H1 (cell line): ENCODE data around the gene PRKG2. TPM values are rescaled to one million over a fixed set of nuclear protein-coding genes. Genes with fewer than 3 reads are reported as not detected.

ENCODE experiments used
- CTCF ChIA-PET: fragments of 300-600 bp; sonication (Branson Sonifier 250); formaldehyde crosslinking; loops from one replicate; lab custom pipeline; 2021; ENCODE audit not compliant: partially characterized antibody; lab: Charles Lee
- POLR2A ChIA-PET: fragments of 300-600 bp; sonication (Branson Sonifier 250); formaldehyde crosslinking; loops from one replicate; lab custom pipeline; 2021; ENCODE audit warnings: inconsistent platforms; ENCODE audit not compliant: partially characterized antibody; lab: Charles Lee
- DNase-seq, 2 experiments: peaks; one replicate each; pipeline versions ENCODE4 v3.0.0 to v3.0.0-alpha.2; 2010 to 2022; ENCODE audit warnings: low spot score in 2 of 2, low read depth in 1 of 2, mixed read lengths in 1 of 2
- FAIRE-seq: peaks from 2 replicates; lab custom pipeline; 2011; peaks lifted over from hg19 to GRCh38; lab: Jason Lieb, UNC
- H2AFZ ChIP-seq: 2 replicates; pipeline ENCODE4 v1.8.1; 2012; ENCODE audit warnings: low read length, inconsistent platforms
- H2AK5ac ChIP-seq: 2 replicates; pipeline ENCODE4 v1.6.1; 2013; ENCODE audit warnings: low read depth, low read length
- H2BK120ac ChIP-seq: replicated peaks from 2 replicates; pipeline ENCODE3; 2013; ENCODE audit warnings: low read depth, low read length, inconsistent platforms
- H2BK12ac ChIP-seq: 2 replicates; pipeline ENCODE4 v1.6.1; 2013; ENCODE audit warnings: low read depth, low read length
- H2BK15ac ChIP-seq: 2 replicates; pipeline ENCODE4 v1.6.1; 2013; ENCODE audit warnings: low read length
- H2BK20ac ChIP-seq: 2 replicates; pipeline ENCODE4 v1.6.1; 2013; ENCODE audit warnings: low read length
- H2BK5ac ChIP-seq: 2 replicates; pipeline ENCODE4 v1.6.1; 2013; ENCODE audit warnings: low read depth, low read length
- H3K14ac ChIP-seq: 2 replicates; pipeline ENCODE4 v1.6.1; 2013; ENCODE audit warnings: inconsistent platforms; ENCODE audit not compliant: insufficient read length
- H3K18ac ChIP-seq: 2 replicates; pipeline ENCODE4 v1.6.1; 2013; ENCODE audit warnings: low read length; ENCODE audit errors: extremely low read depth
- H3K23ac ChIP-seq: 2 replicates; pipeline ENCODE4 v1.6.1; 2013; ENCODE audit warnings: inconsistent platforms; ENCODE audit not compliant: insufficient read length
- H3K23me2 ChIP-seq: 2 replicates; pipeline ENCODE4 v1.6.1; 2013; ENCODE audit warnings: low read depth, low read length
- H3K27ac ChIP-seq: 2 replicates; pipeline ENCODE4 v1.6.1; 2011; ENCODE audit warnings: low read depth, low read length, inconsistent platforms
- H3K27me3 ChIP-seq, 4 experiments: replicated peaks in 1 of 4; 1 replicate in 1 of 4; 2 replicates in 3 of 4; pipeline versions ENCODE4 v1.6.1 to v1.8.1; 2011 to 2013; ENCODE audit warnings: low read length in 3 of 4, mild to moderate bottlenecking in 3 of 4, inconsistent platforms in 2 of 4, mixed read lengths in 2 of 4, moderate library complexity in 1 of 4; ENCODE audit not compliant: control insufficient read depth in 3 of 4, insufficient read depth in 3 of 4; ENCODE audit errors: extremely low read depth in 1 of 4
- H3K36me3 ChIP-seq, 4 experiments: 2 replicates each; pipeline versions ENCODE4 v1.6.1 to v1.8.1; 2011 to 2013; ENCODE audit warnings: mild to moderate bottlenecking in 4 of 4, low read length in 3 of 4, moderate library complexity in 2 of 4, control low read depth in 1 of 4, inconsistent platforms in 1 of 4; ENCODE audit not compliant: insufficient read depth in 4 of 4, control insufficient read depth in 2 of 4
- H3K4ac ChIP-seq: replicated peaks from 2 replicates; pipeline ENCODE3; 2013; ENCODE audit warnings: low read length, low read depth, mixed read lengths, inconsistent platforms; ENCODE audit not compliant: insufficient read length
- H3K4me1 ChIP-seq, 4 experiments: replicated peaks in 1 of 4; 1 replicate in 1 of 4; 2 replicates in 3 of 4; pipeline versions ENCODE4 v1.6.1 to v1.8.1; 2011 to 2013; ENCODE audit warnings: low read length in 3 of 4, inconsistent platforms in 2 of 4, mixed read lengths in 1 of 4; ENCODE audit not compliant: insufficient read depth in 4 of 4, control insufficient read depth in 3 of 4
- H3K4me2 ChIP-seq, 2 experiments: 2 replicates each; pipeline versions ENCODE4 v1.6.1 to v1.8.1; 2011 to 2013; ENCODE audit warnings: low read depth in 2 of 2, low read length in 2 of 2, control low read depth in 1 of 2, inconsistent platforms in 1 of 2, mild to moderate bottlenecking in 1 of 2; ENCODE audit not compliant: insufficient read depth in 1 of 2
- H3K4me3 ChIP-seq, 4 experiments: fragments of 200-600, 300-600 bp in 1 of 4; sonication (generic), shearing (Covaris generic), sonication (Bioruptor Twin) in 1 of 4; 2 replicates each; pipeline versions ENCODE4 v1.5.1 to v1.8.1; 2011 to 2016; ENCODE audit warnings: low read length in 4 of 4, low read depth in 3 of 4, control low read depth in 2 of 4, inconsistent platforms in 2 of 4, mild to moderate bottlenecking in 2 of 4, mixed read lengths in 1 of 4, moderate library complexity in 1 of 4; ENCODE audit not compliant: insufficient read depth in 2 of 4; ENCODE audit errors: extremely low read depth in 1 of 4
- H3K56ac ChIP-seq: replicated peaks from 2 replicates; pipeline ENCODE3; 2013; ENCODE audit warnings: low read depth, mild to moderate bottlenecking, mixed read lengths, low read length, inconsistent platforms; ENCODE audit not compliant: insufficient read length
- H3K79me1 ChIP-seq: 2 replicates; pipeline ENCODE4 v1.6.1; 2013; ENCODE audit warnings: low read depth, low read length, control low read depth
- H3K79me2 ChIP-seq, 2 experiments: 2 replicates each; pipeline versions ENCODE4 v1.6.1 to v1.8.1; 2012 to 2013; ENCODE audit warnings: low read length in 2 of 2, mild to moderate bottlenecking in 2 of 2, inconsistent platforms in 1 of 2; ENCODE audit not compliant: insufficient read depth in 2 of 2, control insufficient read depth in 1 of 2
- H3K9ac ChIP-seq, 4 experiments: replicated peaks in 1 of 4; 1 replicate in 1 of 4; 2 replicates in 3 of 4; pipeline versions ENCODE4 v1.6.1 to v1.8.1; 2011 to 2013; ENCODE audit warnings: low read depth in 3 of 4, low read length in 3 of 4, control low read depth in 2 of 4, mild to moderate bottlenecking in 2 of 4, moderate library complexity in 2 of 4, inconsistent platforms in 1 of 4; ENCODE audit errors: extremely low read depth in 1 of 4
- H3K9me3 ChIP-seq, 2 experiments: 2 replicates each; pipeline versions ENCODE4 v1.6.1 to v1.8.1; 2012 to 2013; ENCODE audit warnings: mild to moderate bottlenecking in 2 of 2, moderate library complexity in 2 of 2, control low read depth in 1 of 2, inconsistent platforms in 1 of 2, low read depth in 1 of 2, low read length in 1 of 2, mixed read lengths in 1 of 2; ENCODE audit not compliant: insufficient read depth in 2 of 2
- H4K20me1 ChIP-seq, 2 experiments: replicated peaks in 1 of 2; 2 replicates each; pipeline versions ENCODE3 to v1.8.1; 2011 to 2013; ENCODE audit warnings: inconsistent platforms in 2 of 2, low read length in 2 of 2, mild to moderate bottlenecking in 1 of 2; ENCODE audit not compliant: insufficient read depth in 2 of 2, control insufficient read depth in 1 of 2
- H4K5ac ChIP-seq: 2 replicates; pipeline ENCODE4 v1.6.1; 2013; ENCODE audit warnings: low read length, low read depth, mixed read lengths, inconsistent platforms; ENCODE audit not compliant: insufficient read length
- H4K8ac ChIP-seq: 2 replicates; pipeline ENCODE4 v1.8.0; 2013; ENCODE audit warnings: mild to moderate bottlenecking, moderate library complexity, low read length, inconsistent platforms; ENCODE audit not compliant: insufficient read depth; ENCODE audit errors: extremely low read depth
- H4K91ac ChIP-seq: replicated peaks from 2 replicates; pipeline ENCODE3; 2013; ENCODE audit warnings: low read length, mixed read lengths, inconsistent platforms; ENCODE audit not compliant: insufficient read length
- CHD2 ChIP-seq: IDR thresholded peaks from 2 replicates; pipeline ENCODE4 v1.6.1; 2012; ENCODE audit warnings: low read length, improper control_type of control experiment
- HDAC2 ChIP-seq, 2 experiments: fragments of 300-600 bp in 1 of 2; sonication (generic) in 1 of 2; IDR thresholded peaks; 2 replicates each; pipeline ENCODE4 v1.6.1; 2011 to 2012; ENCODE audit warnings: low read depth in 2 of 2, low read length in 2 of 2, mild to moderate bottlenecking in 2 of 2, moderate library complexity in 2 of 2, borderline replicate concordance in 1 of 2, inconsistent platforms in 1 of 2
- KDM4A ChIP-seq: IDR thresholded peaks from one replicate; pipeline ENCODE4 v1.7.1; 2012; ENCODE audit warnings: low read depth, mild to moderate bottlenecking, moderate library complexity, low read length, inconsistent platforms; ENCODE audit not compliant: severe bottlenecking
- NRF1 ChIP-seq: IDR thresholded peaks from 2 replicates; pipeline ENCODE4 v1.6.1; 2011; ENCODE audit warnings: mild to moderate bottlenecking, low read depth, low read length, improper control_type of control experiment
- SIN3A ChIP-seq, 2 experiments: IDR thresholded peaks in 1 of 2; conservative IDR thresholded peaks in 1 of 2; 2 replicates each; pipeline ENCODE4 v1.6.1; 2011 to 2012; ENCODE audit warnings: low read length in 2 of 2, improper control_type of control experiment in 1 of 2, low read depth in 1 of 2, mild to moderate bottlenecking in 1 of 2
- WGBS, 2 experiments: shearing (Covaris generic) in 1 of 2; methylation state at CpG; one replicate each; pipeline versions ENCODE4 v1.1.6 to v1.1.7; 2013 to 2015; ENCODE audit warnings: low lambda C conversion rate in 2 of 2, mixed read lengths in 2 of 2, inconsistent platforms in 1 of 2, low coverage in 1 of 2, missing lambda C conversion rate in 1 of 2; ENCODE audit not compliant: insufficient replicate concordance in 2 of 2, insufficient coverage in 1 of 2, insufficient read length in 1 of 2; ENCODE audit errors: extremely low coverage in 1 of 2, missing lambda C conversion rate in 1 of 2; 5-methylcytosine and 5-hydroxymethylcytosine counted together
- polyA plus RNA-seq, 7 experiments: library from polyadenylated mRNA; depleted of rRNA in 3 of 7; stranded (reverse) in 5 of 7; unstranded in 2 of 7; fragments of >200 nt in 5 of 7; fragments of 200-250 nt in 2 of 7; gene quantifications; 1 replicate in 5 of 7; 2 replicates in 1 of 7; 4 replicates in 1 of 7; pipeline versions ENCODE4 v1.2.1 to v1.2.3, GENCODE V29; 2011 to 2013; ENCODE audit warnings: missing spikeins in 2 of 7, mixed read lengths in 2 of 7
- total RNA-seq: library from RNA; stranded (reverse); fragmentation: NEBNext Ultra II Directional; extraction: Animal tissue kit (Norgen Biotek cat#: 25700); gene quantifications from 2 replicates; pipeline ENCODE4 v1.2.1, GENCODE V29; 2021

The PRKG2 gene
- total and polyA plus RNA-seq, 2 of the 8 experiments (the other 6 are each of a cell fraction or from before 2014, with no cell fraction given), result 0.45 to 1.2 TPM

GRCh38 chr4:81131563-81131962 lies 83.5 kb downstream of the PRKG2 start:
- Histone ChIP-seq H2BK12ac (no peak overlapping the region), H3K79me2 (no peaks in the 10 kb centered on the region), H3K4me1 (no peaks in the 10 kb centered on the region; a peak in 3 of 7 replicates), H4K8ac (no peak overlapping the region), H2BK15ac (no peak overlapping the region), H2AK5ac (no peak overlapping the region), H2BK20ac (no peak overlapping the region), H4K20me1 (no peaks in the 10 kb centered on the region), H3K14ac (no peak overlapping the region), H2AFZ (no peak overlapping the region), H3K4ac (no peak overlapping the region), H2BK120ac (no peak overlapping the region), H3K9ac (no peak overlapping the region), H3K18ac (no peak overlapping the region), H2BK5ac (no peak overlapping the region), H3K9me3 (no peaks in the 10 kb centered on the region; a peak in 1 of 4 replicates), H3K23ac (no peak overlapping the region), H3K27me3 (no peaks in the 10 kb centered on the region), H3K27ac (no peak overlapping the region), H3K56ac (no peak overlapping the region), H3K79me1 (no peaks in the 10 kb centered on the region), H3K4me3 (no peak overlapping the region), H3K4me2 (no peak overlapping the region), H4K5ac (no peak overlapping the region), H3K36me3 (no peaks in the 10 kb centered on the region), H4K91ac (no peak overlapping the region), H3K23me2 (no peaks in the 10 kb centered on the region)
- POLR2A ChIA-PET, result interaction anchor here (0.9 to 1.0 kb wide), 2 partner anchors 9 to 10 kb away, joined by 3 read pairs; no protein-coding TSS in a partner anchor
- CTCF ChIA-PET, result interaction anchor here (1.5 kb wide), 1 partner anchor 220 kb away, joined by 3 read pairs; no protein-coding TSS in a partner anchor
- 92% methylated on average over 2 of the region's 2 CpGs; no CpG with 5 or more reads in 1 of the 2 experiments for WGBS, 2 experiments
- FAIRE-seq (no peak), DNase-seq (no peak)
- no peak for TF ChIP-seq KDM4A
- TF ChIP-seq SIN3A (conservative IDR thresholded peaks at IDR 0.05 in 1 of 2, IDR thresholded peaks at IDR 0.05 in 1 of 2; ENCODE audit: low read depth in 1 of 2, low read length in 2 of 2), result no peak
- no peak for TF ChIP-seq CHD2
- no peak for TF ChIP-seq HDAC2 (IDR thresholded peaks at IDR 0.05; ENCODE audit: borderline replicate concordance in 1 of 2, low read depth in 2 of 2, low read length in 2 of 2)
- TF ChIP-seq NRF1, result no peak
